ENCODE measurements around the gene FOXL3.

FOXL3 gene

DNA sequence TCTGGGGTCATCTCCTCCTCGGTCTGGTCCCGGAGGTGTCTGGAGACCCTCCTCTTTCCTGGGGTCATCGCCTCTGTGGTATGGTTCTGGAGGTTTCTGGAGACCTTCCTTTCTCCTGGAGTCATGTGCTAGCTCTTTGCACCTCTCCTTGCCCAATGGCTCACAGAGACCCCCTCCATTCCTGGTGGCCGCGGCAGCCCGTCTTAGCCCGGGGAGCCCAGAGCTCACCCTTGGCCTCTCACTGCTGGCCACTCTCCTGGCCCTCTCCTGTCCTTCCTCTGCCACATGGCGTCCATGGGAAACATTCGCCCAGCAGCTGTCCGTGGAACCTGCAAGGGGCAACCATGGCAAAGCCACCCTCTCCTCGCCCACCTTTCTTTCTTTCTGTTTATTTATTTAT, 20.2 kb upstream of the FOXL3 start:
- DNase-seq, result no peak

DNA sequence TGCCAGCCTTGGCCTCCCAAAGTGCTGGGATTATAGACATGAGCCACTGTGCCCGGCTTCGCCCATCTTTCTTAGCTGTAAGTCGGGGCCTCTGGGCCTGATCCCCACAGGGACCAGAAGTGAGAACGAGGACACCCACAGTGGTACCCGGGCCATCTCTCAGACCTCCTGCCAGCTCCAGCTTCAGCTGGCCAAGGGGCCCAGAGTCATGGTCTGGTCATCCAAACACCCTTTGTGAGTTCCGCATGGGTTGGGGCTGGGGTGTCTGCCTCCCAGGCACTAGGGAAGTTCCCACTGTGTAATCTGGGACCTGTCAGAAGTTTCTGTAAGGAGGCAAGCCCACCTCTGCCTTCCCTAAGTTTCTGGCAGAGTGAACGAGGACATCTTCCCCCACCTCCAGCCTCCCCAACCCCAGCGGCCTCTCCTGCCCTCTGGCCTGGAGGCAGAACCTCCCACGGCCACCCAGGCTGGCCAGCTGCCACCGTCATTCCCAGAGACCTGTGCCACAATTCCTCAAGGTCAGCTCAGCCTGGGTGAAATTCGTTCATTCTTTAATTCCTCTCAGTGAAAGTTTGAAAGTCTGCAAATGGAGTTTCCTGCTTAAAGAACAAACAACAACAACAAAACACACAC, 19.5 kb upstream of the FOXL3 start:
- DNase-seq, result no peak

DNA sequence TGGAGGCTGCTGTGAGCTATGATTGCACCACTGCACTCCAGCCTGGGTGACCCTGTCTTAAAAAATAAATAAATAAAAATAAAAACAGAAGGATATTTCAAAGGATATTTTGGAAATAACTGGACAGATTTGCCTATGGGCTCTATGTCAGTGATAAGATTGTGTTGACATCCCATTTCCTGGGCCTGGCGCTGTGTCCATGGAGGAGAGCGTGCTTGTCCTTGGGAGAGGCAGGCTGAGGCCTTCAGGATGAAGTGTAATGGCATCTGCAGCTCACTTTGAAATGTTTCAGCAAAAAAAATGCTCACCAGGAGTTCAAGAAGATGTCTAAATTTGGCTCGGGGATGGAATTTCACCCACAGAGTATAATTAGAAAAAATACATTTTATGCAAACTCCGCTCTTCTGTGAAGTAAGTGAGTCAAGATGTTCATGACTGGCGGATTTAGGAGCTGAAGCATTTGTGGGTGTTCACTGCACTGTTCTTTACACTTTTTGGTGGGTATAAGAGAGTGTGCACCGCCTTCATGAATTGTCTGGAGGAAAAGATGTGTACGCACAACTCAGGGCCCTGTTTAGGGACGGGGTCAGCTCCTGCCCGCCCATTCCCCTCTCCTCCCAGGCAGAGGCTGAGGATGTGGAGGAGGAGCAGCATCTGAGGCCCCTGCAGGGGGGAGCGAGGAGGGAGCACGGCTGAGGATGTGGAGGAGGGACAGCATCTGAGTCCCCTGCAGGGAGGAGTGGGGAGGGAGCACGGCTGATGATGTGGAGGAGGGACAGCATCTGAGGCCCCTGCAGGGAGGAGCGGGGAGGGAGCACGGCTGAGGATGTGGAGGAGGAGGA, 18.5 kb upstream of the FOXL3 start:
- no peak for DNase-seq

DNA sequence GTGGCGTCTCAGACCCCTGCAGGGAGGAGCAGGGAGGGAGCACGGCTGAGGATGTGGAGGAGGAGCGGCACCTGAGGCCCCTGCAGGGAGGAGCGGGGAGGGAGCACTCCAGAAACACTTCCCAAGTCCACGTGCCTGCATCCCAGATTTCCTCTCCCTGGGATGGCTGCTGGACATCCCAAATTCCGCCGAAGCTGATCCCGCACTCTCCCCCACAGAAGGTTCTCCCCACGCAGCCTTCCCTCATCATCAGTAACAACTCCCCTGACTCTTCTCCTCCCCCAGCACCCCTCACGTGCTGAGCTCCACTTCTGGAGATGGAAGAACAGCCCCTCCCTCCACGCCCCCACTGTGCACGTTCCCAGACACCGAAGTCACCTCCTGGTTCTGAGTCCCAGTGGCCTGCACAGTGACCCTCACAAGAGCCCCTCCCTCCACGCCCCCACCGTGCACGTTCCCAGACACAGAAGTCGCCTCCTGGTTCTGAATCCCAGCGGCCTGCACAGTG, 17.8 kb upstream of the FOXL3 start:
- no peak for DNase-seq

DNA sequence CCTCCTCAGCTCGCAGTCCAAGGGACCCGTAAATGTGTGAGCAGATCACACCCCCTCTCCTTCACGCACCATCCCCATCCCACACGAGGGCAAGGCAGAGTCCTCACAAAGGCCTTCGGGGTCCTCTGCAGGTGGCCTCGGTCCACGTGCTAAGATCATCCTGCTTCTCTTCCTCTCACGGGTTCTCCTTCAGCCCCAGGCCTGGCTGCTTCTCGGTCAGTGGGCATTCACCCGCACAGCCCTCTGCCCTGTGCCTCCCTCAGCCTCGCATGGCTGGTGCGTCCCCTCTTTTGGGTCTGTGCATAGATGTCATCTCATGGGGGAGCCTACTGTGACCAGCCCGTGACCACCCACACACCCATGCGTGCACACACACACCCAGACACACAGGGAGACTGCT, 17.3 kb upstream of the FOXL3 start:
- DNase-seq, result no peak

DNA sequence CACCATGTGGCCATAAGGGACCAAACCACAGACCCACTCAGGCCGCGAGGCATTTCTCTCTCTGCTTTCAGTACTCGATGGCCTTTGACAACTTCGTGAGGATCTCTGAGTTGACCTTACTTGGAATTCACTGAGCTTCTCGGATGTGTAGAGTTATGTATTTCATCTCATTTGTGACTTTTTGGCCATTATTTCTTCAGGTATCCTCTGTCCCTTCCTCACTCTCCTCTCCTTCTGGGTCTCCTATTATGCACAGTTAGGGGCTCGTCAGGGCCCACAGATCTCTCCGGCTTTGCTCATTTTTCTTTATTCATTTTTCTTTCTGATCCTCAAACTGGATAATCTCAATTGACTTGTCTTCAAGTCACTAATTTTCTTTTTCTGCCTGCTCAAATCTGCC, 16.6 kb upstream of the FOXL3 start:
- DNase-seq, result no peak

DNA sequence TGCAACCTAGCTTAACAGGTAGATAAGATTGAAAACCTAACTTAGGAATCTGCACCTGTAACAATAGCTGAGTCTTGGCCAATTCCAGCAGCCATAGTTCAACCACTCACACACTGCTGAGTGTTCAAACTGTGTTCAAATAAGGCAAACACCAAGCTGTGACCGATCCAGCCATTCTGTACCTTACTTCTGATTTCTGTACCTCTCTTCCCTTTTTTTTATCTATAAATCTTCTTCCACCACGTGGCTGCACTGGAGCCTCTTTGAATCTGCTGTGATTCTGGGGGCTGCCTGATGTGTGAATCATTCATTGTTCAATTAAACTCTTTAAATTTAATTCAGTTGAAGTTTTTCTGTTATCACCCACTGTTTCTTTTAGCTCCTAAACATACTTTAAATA, 15.7 kb upstream of the FOXL3 start:
- DNase-seq, result no peak

DNA sequence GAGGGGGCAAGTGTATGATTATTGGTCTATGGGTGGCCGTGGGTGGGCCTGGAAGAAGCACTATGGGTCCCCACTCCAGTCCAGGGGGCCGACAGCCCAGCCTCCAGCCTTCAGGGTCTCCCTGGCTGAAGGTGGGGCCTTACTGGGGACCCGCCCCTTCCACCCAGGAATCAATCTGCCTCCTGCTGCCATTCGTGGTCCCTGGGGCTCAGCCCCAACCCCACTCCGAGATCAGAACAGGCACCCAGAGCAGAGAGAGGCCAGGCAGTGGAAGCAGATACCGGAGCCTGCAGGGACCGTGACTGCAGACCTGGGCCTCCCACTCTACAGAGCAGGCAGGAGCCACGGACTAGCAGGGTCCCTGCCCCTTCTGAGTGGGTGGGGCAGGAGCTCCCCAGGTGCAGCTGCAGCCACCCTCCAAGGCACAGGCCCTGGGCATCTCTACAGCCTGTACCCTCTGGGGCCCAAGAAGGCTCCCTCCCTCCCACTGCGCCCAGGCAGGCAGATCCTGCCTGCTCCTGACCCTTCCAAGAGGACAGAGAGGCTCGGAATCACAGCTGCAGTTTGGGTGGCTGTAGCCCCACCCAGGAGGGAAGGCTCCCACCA, 13.6 kb upstream of the FOXL3 start:
- DNase-seq, result no peak

DNA sequence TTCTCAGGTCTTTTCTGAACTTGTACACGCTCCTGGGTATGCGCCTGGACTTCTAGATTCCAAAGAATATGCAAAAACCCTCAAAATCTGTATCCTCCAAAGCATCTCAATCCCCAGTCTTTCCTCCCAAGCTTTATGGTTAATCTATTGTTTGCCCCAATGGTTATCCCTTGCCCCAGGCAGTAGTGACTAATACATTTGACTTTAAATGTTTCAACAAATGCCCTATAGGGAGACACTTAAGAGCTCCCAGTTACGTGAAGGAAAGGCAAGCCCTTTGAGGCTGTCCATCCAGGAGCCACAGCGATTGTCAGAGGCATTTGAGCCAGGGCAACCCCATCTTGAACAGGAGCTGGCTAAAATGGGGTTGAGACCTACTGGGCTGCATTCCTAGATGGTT, 12.7 kb upstream of the FOXL3 start:
- DNase-seq, result no peak

DNA sequence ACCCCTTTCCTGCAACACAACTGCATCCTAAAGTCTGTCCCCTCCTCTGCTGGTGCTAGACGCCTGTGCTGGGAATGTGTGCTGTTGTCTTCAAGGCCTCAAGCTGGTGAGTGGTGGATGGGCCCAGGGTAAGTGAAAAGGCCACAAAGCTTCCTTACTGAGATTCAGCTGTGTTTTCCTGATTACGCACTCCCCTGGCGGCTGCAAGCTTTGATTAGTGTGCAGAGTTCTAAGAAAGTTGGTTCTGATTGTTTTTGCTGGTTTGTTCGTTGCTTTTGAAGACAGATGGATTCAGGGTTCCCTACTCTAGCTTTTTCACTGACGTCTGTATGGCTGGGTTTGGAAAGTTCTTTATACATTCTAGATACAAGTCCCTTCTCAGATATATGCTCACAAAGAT, 11.9 kb upstream of the FOXL3 start:
- no peak for DNase-seq

DNA sequence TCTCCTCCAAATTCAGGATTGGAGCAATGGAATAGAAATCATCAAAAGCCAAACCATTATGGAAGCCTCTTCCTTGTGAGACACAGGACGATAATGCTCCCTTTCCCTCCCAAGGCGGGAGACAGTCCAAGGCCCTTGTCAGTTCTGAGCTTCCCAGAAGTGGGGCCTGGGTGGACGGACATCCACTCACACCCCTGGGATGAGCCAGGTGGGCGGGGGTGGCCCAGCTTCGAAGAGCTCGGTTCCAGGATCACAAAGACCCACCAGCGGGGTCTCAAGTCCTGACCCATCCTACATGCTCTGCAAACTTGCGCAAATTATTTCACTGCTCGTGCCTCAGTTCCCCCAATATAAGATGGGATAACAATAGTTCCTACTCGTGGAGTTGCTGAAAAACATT, 10.1 kb upstream of the FOXL3 start:
- DNase-seq, result no peak

DNA sequence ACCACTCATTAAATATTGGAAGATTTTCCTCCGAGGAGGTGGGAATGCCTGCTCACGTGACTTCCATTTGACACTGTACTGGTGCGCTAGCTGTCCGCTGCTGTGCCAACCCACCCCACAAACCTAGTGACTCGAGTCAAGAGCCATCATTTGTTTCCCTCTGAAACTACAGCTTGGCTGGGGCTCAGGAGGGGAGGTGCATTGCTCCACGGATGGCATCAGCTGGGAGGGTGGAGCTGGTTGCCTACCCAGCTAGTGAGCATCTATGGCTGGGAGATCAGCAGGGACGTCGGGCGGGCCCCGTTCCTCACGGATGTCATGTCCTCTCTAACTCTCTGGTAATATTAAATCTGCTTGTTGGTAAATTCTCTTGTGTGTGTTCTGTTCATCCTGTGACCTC, 9.5 kb upstream of the FOXL3 start:
- DNase-seq, result no peak

DNA sequence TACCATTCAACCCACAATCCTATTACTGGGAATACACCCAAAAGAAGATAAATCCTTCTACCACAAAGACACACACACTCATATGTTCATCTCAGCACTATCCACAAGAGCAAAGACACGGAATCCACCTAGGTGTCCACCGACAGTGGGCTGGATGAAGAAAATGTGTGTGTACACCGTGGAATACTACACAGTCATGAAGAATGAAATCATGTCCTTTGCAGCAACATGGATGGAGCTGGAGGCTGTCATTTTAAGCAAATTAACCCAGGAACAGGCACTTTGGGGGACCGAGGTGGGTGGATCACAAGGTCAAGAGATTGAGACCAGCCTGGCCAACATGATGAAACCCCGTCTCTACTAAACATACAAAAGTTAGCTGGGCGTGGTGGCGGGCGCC, 8.3 kb upstream of the FOXL3 start:
- DNase-seq, result no peak

DNA sequence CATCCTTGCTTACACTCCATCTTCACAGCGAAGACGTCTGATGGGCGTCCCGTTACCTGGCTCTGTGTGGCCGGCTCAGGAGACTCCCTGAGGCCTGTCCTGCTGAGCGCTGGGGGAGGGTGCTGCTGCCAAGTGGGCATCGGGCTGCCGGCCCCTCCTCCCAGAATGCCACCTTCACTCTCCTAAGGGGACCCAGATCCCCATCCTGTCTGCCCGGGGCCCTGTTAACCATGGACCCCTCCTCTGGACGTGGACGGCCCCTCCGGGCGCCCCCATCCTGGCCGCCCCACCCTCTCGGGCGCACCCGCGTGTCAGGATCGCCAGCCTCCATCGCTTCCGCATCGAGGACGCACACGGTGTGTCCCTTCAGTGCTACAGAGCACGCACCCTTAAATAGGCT, 7.3 kb upstream of the FOXL3 start:
- no peak for DNase-seq

DNA sequence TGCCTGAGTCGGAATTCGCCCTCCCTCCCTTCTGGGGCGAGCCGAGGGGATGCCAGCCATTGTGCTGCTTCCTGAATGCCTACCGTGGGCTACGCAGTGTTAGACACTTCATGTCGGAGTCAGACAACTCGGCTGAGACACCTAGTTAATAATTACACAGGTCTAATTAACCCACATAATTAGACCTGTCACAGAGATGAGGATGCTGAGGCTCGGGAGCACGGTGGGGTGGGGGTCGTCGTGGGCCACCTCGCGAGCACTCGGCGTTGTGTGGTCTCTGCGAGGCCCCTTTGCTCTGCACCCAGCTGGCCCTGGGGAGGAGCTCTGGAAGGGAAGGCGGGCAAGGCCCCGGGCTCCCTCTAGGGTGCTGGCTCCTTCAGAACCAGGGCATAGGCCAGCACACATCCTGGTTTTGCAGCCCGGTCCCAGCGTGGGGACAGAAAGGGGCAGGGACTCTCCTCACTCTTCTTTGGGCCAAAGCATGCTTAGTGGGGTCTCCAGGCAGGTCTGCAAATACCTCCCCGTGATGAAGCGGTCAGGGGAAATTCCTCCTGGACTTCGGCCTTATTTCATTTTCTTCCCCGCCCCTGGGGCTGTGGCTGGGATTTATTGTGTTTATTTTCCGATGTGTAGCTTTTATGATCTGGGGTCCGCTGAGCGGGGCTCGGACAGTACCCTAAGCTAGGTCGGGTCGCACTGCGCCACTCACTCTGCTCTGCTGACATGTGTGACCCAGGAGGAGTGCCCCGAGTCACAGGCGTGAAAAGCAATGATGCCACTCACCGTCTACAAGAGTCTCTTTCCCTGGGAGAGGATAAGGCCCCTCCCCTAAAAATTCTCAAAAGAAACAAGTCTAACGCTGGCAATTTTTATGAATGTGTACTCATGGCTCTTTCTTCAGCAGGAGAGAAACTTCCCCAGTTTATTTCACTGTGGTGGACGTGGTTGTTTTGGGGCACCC, 4.9 kb upstream of the FOXL3 start:
- no peak for DNase-seq

DNA sequence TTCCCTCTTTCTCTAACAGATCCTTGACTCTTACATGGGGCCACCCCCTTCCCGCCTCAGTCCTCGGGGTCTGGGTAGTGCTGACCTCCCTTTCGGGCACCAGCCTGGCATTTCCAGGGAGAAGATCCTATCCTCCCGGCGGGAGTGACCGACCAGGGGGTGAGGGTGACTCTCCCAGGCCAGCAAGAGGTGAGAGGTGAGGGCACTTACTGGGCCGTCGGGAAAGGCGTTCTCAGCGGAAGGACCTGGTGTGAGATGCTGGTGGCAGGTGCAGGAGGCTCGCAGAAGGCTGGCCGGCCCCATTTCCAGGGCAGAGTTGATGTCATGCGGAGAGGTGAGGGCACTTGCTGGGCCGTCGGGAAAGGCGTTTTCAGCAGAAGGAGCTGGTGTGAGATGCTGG, 4.2 kb upstream of the FOXL3 start:
- no peak for DNase-seq

DNA sequence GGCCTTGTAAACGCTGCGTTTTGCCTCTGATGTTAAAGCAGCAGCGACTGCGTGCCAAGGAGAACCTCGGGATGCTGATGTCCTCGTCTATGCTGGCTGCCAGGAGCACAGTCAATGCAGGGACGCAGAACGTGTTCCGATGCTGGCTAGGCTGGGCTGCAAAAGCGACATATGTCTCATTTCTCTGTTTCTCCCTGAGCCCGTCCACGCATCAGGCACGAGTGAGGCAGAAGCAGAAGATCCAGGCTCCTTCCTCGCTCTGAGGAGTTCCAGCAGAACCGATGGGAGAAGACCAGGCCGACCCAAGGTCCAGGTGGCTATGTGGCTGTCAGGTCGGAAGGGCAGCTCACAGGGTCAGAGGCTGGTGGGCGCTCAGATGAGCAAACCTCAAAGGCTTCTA, 3.7 kb upstream of the FOXL3 start:
- no peak for DNase-seq

DNA sequence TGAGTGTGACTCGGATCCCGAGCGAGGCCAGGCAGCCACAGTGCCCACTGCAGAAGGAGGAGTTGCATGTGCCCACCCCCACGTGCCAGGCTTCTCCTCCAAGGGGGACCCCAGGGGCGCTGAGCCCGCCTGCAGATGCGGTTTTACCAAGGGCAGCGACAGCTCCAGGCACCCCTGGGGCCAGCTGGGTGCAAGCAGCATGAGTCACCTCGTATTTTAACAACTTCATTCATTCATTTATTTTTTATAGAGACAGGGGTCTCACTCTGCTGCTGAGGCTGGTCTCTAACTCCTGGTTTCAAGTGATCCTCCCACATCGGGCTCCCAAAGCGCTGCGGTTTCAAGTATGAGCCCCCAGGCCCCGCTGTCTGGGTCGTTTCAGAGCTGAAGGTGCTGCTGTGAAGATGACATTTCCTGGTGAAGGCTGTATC, 1.3 kb upstream of the FOXL3 start:
- DNase-seq, result no peak

DNA sequence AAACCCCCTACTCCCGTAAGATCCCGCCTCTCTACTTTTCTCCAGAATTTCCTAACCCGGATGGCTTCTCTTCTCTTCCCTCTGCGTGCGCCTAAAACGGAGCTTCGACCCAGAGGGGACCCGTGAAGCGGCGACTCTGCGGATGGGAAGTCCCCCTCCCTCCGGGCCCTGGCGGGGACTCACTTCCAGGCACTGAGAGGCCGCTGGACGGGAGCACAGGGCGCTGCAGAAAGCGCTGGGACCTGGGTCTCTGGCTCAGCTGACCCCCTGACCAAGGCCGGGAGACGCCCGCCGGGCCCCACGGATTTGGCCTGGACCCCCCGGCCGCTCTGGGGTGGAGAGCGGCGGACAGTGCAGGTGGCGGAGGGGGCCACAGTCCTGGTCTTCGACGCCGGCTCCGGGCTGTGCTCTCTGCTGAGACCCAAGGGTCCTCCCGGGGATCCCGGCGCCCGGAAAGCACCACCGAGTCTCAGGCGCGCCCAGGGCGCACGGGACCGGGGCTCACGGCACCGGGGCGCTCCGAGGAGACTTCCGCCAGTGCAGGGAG, 688 bp upstream of the FOXL3 start:
- DNase-seq, result no peak

DNA sequence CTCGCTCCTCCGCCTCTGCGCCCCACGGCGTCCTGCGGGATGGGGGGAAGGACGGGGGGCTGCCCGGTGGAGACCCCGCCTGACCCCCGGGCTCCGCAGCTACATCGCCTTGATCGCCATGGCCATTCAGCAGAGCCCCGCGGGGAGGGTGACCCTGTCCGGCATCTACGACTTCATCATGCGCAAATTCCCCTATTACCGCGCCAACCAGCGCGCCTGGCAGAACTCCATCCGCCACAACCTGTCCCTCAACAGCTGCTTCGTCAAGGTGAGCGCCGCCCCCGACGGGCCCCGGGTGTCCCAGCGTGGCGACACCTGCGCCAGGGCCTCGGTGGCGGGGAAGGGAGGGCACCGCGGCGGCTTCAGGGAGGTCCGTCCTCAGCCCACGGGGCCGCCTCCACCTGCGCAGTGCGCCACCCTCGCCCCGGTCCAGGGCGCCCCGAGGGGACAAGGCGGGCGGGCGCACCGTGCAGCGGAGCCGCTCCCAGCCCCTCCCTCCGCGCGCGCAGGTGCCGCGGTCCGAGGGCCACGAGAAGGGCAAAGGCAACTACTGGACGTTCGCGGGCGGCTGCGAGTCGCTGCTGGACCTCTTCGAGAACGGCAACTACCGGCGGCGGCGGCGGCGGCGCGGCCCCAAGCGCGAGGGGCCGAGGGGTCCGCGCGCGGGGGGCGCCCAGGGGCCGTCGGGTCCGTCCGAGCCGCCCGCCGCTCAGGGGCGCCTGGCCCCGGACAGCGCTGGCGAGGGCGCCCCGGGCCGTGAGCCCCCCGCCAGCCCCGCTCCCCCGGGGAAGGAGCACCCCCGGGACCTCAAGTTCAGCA, 793 bp downstream of the FOXL3 start:
- DNase-seq, result no peak

DNA sequence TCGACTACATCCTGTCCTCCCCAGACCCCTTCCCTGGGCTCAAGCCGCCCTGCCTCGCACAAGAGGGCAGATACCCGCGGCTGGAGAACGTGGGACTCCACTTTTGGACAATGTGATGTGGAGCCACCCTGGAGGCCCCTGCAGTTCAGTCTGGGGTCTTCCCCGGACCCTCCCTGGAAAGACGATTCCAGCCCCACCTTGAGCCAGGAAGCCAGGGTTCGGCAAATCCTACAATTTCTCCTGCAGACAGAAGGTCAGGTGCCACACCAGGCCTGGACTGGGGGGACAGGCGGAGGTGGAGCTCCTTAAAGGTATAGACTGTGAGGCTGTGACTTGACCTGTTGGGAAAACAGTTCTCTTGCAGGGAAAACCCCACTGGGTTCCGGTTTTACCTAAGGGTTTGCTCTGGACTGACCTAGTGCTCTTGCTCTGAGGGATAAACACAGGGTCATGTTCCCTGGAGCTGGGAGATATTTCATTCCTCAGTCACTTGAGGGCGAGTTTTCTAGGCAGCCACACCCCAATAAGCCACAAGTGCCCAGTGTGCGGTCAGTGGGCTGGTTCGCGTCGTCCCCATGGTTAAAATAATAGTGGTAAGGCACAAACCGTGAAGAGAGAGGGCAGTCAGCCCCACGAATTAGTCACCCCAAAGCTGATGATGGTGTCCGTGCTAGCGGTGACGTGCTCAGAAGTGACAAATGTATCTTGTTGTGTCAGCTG, 1.6 kb downstream of the FOXL3 start:
- DNase-seq, result no peak
